ENCODE results near the gene CSRNP2. TPM values are rescaled to one million over a fixed set of nuclear protein-coding genes. Genes with fewer than 3 reads are reported as not detected.

Gene CSRNP2
- 18.9 and 23.3 TPM in 2 replicates for total RNA-seq (2014; rRNA removed)
- Bru-seq, nascent RNA = percentile 71 among the genes with signal in this experiment
- percentile 89 among the genes with signal in this experiment for BruChase-seq, experiment 1, labeled RNA remaining after a 6-hour chase
- percentile 83 among the genes with signal in this experiment for BruChase-seq, experiment 2, labeled RNA remaining after a 2-hour chase
- long read RNA-seq, full-length matches to known transcripts = 13 of 44 reads
- long read RNA-seq, partial matches to known transcripts = 6 of 44 reads
- long read RNA-seq, other reads (novel, unspliced or antisense) = 25 of 44 reads

DNA sequence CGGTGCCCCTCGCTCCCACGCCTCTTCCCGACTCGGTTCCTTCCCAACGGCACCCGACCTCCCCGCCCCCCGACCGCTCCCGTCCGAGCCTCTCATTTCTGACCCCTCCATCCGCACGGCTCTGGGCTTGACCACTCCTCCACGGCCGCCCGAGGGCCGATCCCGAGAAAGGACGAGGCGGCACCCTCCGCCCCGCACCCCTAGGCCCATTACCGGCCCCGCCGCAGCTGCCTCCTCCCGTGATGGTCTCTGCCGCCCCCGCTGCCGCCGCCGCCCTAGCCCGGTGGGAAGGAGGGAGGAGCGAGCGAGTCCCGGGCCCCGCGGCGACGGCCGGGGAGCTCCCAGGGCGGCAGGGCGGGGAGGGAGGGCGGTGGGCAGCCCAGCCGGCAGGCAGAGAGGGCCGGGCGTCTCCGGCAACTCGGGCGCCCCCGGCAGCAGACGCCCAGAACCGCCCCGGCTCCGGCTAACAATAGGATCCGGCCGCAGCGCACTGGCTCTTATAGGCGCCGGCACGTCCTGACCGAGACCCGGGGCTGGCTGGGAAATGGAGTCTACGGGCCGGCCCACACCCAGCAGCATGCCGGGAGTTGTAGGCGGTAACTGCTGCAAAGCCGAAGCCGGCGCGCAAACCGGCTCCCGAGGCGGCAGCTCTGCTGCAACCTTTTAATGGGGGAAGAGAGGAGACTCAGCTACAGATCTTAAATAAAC, at the start of gene CSRNP2:
CSRNP2 (minus strand) TSS at position 471 of the 708 bp plus-strand sequence. CDS start 7,035 bp downstream, outside the sequence.
- no peaks in the 10 kb centered on the region for H3K36me3 ChIP-seq (ENCODE audit: low read depth, low read length)
- H3K9me2 ChIP-seq (replicated peaks; ENCODE audit: low read length) = no peaks in the 10 kb centered on the region
- H3K27ac ChIP-seq (ENCODE audit: low read length) = no peak within 1 kb of the TSS
- peak; percentile 94 for DNase-seq
- peak; percentile 99 for ATAC-seq
- H3F3A ChIP-seq (ENCODE audit: low read length, unreplicated experiment) = no peaks in the 10 kb centered on the region
- H3K9ac ChIP-seq (ENCODE audit: low read length) = peak within 1 kb of the TSS; percentile 83
- ChIA-PET CTCF (interaction anchor here (0.6 kb wide), 3 partner anchors 116 to 331 kb away, joined by 3 to 8 read pairs (median 4); no protein-coding TSS in a partner anchor), POLR2A (ENCODE audit: unreplicated experiment) (interaction anchor here (0.6 to 1.1 kb wide), 4 partner anchors 38 to 288 kb away, joined by 3 to 9 read pairs (median 4); no protein-coding TSS in a partner anchor)
- H3K79me2 ChIP-seq (ENCODE audit: low read length) = peaks cover 32% of the 10 kb centered on the region
- no TSS peak for BruUV-seq (replicated peaks)
- TF ChIP-seq CTCF (conservative IDR thresholded peaks at IDR 0.05; ENCODE audit: low read depth, low read length) = no peak
- no peak for TF ChIP-seq EZH2 (IDR thresholded peaks at IDR 0.05; ENCODE audit: low read length, unreplicated experiment)
- TF ChIP-seq EZH2phosphoT487 (IDR thresholded peaks at IDR 0.05; ENCODE audit: borderline replicate concordance, low read length) = no peak
- H3K4me3 ChIP-seq (ENCODE audit: low read length) = peak within 1 kb of the TSS; percentile 92
- H3K4me1 ChIP-seq (ENCODE audit: insufficient read depth, low read length) = peaks cover 12% of the 10 kb centered on the region
- intact Hi-C loops (cut with micrococcal nuclease) = loop anchor here (5.0 kb wide), 2 partner anchors 184 to 259 kb away; no protein-coding TSS in a partner anchor
- H2AFZ ChIP-seq (ENCODE audit: low read length) = peak within 1 kb of the TSS; percentile 87
- H3K9me3 ChIP-seq (ENCODE audit: low read length) = no peaks in the 10 kb centered on the region
- peaks cover 6% of the 10 kb centered on the region; the same call in 1 of the 2 replicates for H4K20me1 ChIP-seq (ENCODE audit: low read length)
- H3K4me2 ChIP-seq (ENCODE audit: low read length) = peak within 1 kb of the TSS; percentile 84
- no peaks in the 10 kb centered on the region for H3K27me3 ChIP-seq (ENCODE audit: low read length)

- Histone ChIP-seq H3K9me2 (replicated peaks; ENCODE audit: low read length) (no peaks in the 10 kb centered on the region), H3K27me3 (ENCODE audit: low read length) (no peaks in the 10 kb centered on the region), H3F3A (ENCODE audit: low read length, unreplicated experiment) (no peaks in the 10 kb centered on the region), H3K27ac (ENCODE audit: low read length) (no peak overlapping the region), H3K79me2 (ENCODE audit: low read length) (no peaks in the 10 kb centered on the region), H3K9ac (ENCODE audit: low read length) (no peak overlapping the region), H2AFZ (ENCODE audit: low read length) (no peak overlapping the region), H4K20me1 (ENCODE audit: low read length) (no peaks in the 10 kb centered on the region), H3K36me3 (ENCODE audit: low read depth, low read length) (no peaks in the 10 kb centered on the region), H3K4me2 (ENCODE audit: low read length) (no peak overlapping the region), H3K4me3 (ENCODE audit: low read length) (no peak overlapping the region), H3K4me1 (ENCODE audit: insufficient read depth, low read length) (no peaks in the 10 kb centered on the region), H3K9me3 (ENCODE audit: low read length) (no peaks in the 10 kb centered on the region)
- TF ChIP-seq EZH2phosphoT487 (IDR thresholded peaks at IDR 0.05; ENCODE audit: borderline replicate concordance, low read length) (no peak), EZH2 (IDR thresholded peaks at IDR 0.05; ENCODE audit: low read length, unreplicated experiment) (no peak), CTCF (conservative IDR thresholded peaks at IDR 0.05; ENCODE audit: low read depth, low read length) (no peak)
- intact Hi-C loops (cut with micrococcal nuclease) = no loop called here
- no TSS peak for BruUV-seq (replicated peaks)
- CTCF ChIA-PET = no interaction called here
- no peak for ATAC-seq
- no peak for DNase-seq
- POLR2A ChIA-PET (ENCODE audit: unreplicated experiment) = interaction anchor here (0.6 kb wide), 1 partner anchor 49 kb away, joined by 3 read pairs; no protein-coding TSS in a partner anchor
Observed at GRCh38 chr12:51132693-51133092, 49.3 kb upstream of the CSRNP2 start.

Measured in PC-3 (cell line).